Uterus (tissue), 4 donors: Measurements from ENCODE around the gene ST8SIA6. TPM values are rescaled to one million over a fixed set of nuclear protein-coding genes. Genes with fewer than 3 reads are reported as not detected.

Experiments used
- DNase-seq, 2 donors: peaks; one replicate each; pipeline ENCODE4 v3.0.0-alpha.2; 2019 to 2020
- H3K27ac ChIP-seq, 2 donors: fragments of 200-600 bp; sonication (generic); 1 replicate in 1 of 2; 2 replicates in 1 of 2; pipeline ENCODE4 v1.5.1; 2016 to 2018
- H3K27me3 ChIP-seq, 2 donors: fragments of 200-600 bp; sonication (generic); one replicate each; pipeline ENCODE4 v1.5.1; 2018 to 2019; ENCODE audit warnings: control low read depth in 1 of 2
- H3K36me3 ChIP-seq, 2 donors: fragments of 200-600 bp; sonication (generic); one replicate each; pipeline ENCODE4 v1.5.1; 2019; ENCODE audit warnings: control low read depth in 1 of 2
- H3K4me1 ChIP-seq, 2 donors: fragments of 200-600 bp; sonication (generic); one replicate each; pipeline ENCODE4 v1.5.1; 2018 to 2019; ENCODE audit warnings: control low read depth in 1 of 2
- H3K4me3 ChIP-seq, 2 donors: fragments of 200-600 bp; sonication (generic); 1 replicate in 1 of 2; 2 replicates in 1 of 2; pipeline ENCODE4 v1.5.1; 2018 to 2019; ENCODE audit warnings: mild to moderate bottlenecking in 1 of 2
- H3K9me3 ChIP-seq, 2 donors: fragments of 200-600 bp; sonication (generic); one replicate each; pipeline ENCODE4 v1.5.1; 2019; ENCODE audit warnings: control low read depth in 1 of 2
- POLR2A ChIP-seq, 2 donors: fragments of 450-650 bp; IDR thresholded peaks; one replicate each; pipeline ENCODE4 v1.6.1; 2016; ENCODE audit warnings: antibody characterized with exemption in 2 of 2, mild to moderate bottlenecking in 1 of 2, moderate library complexity in 1 of 2
- intact Hi-C: fragments of 100-400 bp; cut with DNase I; formaldehyde crosslinking; loops from one replicate; pipeline ENCODE4 v1.15.1; 2023; ENCODE audit warnings: low total_unique reads
- total RNA-seq, 4 donors: library from RNA; depleted of rRNA in 3 of 4; stranded (reverse); fragments of >200 nt in 3 of 4; gene quantifications; one replicate each; pipeline versions ENCODE4 v1.1.0 to v1.2.4, GENCODE V29; 2014 to 2023
- TF ChIP-seq, protein P1 (sequence below), 4 experiments: fragments of 200-600 bp in 2 of 4; fragments of 450-650 bp in 2 of 4; sonication (generic) in 2 of 4; IDR thresholded peaks; one replicate each; pipeline ENCODE4 v1.5.1; 2016 to 2019; ENCODE audit warnings: antibody characterized with exemption in 4 of 4, mild to moderate bottlenecking in 2 of 4, moderate library complexity in 1 of 4
- donor health status: DM: yes; HTN: yes; CAD: no.

Gene ST8SIA6
- total RNA-seq, 4 donors from 2014 or later: 0.77 to 1.9 (median 1.1) TPM; not detected in 1

DNA sequence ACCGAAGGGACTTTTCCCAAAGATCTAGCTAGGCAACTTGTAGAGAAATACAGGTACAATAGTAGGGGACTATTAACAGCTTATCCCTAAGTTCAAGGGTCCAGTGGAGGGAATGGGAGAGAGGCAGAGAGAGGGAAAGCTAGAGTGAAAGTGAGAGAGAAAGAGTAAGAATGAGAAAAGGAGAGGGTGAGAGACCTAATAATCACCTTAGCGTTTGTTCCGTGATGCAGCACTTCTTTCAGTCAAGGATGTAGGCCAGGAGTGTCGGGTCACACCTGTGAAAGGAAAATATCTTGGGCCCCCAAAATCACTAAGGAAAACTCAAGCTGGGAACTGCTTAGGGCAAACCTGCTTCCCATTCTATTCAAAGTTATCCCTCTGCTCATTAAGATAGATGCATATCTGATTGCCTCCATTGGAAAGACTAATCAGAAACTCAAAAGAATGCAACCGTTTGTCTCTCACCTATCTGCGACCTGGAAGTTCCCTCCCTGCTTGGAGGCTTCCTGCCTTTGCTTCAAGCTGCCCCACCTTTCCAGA, 75.2 kb downstream of the ST8SIA6 start:
- Histone ChIP-seq H3K27me3 (no peaks in the 10 kb centered on the region), H3K9me3 (no peaks in the 10 kb centered on the region), H3K4me3 (no peak overlapping the region), H3K4me1 (no peaks in the 10 kb centered on the region), H3K27ac (no peak overlapping the region), H3K36me3 (no peaks in the 10 kb centered on the region)
- intact Hi-C loops: no loop called here
- TF ChIP-seq POLR2A (IDR thresholded peaks at IDR 0.05): no peak
- TF ChIP-seq, protein P1, sequence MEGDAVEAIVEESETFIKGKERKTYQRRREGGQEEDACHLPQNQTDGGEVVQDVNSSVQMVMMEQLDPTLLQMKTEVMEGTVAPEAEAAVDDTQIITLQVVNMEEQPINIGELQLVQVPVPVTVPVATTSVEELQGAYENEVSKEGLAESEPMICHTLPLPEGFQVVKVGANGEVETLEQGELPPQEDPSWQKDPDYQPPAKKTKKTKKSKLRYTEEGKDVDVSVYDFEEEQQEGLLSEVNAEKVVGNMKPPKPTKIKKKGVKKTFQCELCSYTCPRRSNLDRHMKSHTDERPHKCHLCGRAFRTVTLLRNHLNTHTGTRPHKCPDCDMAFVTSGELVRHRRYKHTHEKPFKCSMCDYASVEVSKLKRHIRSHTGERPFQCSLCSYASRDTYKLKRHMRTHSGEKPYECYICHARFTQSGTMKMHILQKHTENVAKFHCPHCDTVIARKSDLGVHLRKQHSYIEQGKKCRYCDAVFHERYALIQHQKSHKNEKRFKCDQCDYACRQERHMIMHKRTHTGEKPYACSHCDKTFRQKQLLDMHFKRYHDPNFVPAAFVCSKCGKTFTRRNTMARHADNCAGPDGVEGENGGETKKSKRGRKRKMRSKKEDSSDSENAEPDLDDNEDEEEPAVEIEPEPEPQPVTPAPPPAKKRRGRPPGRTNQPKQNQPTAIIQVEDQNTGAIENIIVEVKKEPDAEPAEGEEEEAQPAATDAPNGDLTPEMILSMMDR (IDR thresholded peaks at IDR 0.05): no peak
- no peak for DNase-seq

DNA sequence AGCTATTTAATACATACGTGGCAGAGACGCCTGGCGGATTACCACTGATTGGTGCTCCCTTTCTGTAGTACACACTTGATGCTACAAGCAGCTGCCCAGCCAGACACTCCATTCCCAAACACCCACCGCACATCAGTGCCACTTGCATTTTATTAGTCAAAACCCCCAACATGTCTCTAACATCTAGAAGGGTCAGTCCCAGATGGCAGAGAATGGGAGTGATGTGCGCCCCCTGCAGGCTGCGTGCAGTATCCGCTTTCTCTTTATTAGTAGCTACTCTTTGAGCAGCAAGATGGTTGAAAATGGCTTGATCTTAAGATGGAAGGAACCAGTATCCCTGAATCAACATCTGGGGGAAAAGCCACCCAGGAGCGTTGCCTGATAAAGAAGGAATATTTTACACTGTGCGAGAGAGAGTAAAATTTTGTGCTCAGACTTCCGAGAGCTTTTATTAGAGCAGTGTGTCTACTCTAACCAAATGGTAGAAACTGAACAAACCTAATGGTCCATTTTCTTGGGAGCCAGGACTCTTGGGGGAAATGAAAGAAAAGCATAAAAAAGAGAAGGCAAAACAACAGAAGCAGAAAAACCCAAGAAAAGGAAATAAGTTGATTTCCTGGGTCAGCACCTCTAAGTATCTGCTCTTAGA, 78.3 kb downstream of the ST8SIA6 start:
- DNase-seq: no peak
- no peaks in the 10 kb centered on the region for H3K36me3 ChIP-seq
- TF ChIP-seq POLR2A (IDR thresholded peaks at IDR 0.05): no peak
- TF ChIP-seq, protein P1 (IDR thresholded peaks at IDR 0.05): no peak
- intact Hi-C loops: no loop called here
- H3K9me3 ChIP-seq: no peaks in the 10 kb centered on the region
- H3K27ac ChIP-seq: no peak overlapping the region
- H3K27me3 ChIP-seq: no peaks in the 10 kb centered on the region
- H3K4me1 ChIP-seq: no peaks in the 10 kb centered on the region
- no peak overlapping the region for H3K4me3 ChIP-seq

DNA sequence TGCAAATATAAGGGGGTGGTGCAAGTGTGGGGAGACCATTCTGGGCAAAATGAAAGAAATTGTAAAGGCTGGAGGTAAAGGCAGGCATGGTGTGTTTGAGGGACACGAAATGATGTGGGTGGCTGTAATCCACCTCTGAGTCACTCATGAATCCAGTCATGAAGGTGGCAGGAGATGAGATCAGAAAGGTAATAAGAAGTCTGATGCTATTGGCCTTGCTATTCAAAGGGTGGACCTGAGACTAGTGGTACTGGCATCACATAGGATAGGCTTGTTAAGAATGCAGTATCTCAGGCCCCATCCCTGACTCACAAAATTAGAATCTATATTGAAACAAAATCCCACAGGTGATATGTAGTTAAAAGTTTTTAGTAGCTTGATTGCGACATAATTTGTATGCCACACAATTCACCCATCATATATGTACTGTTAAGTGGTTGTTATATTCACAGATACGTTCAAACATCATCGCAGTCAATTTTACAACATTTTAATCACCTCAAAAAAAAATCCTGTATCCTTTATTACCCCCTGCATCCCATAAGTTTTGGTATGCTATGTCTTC, 85.6 kb downstream of the ST8SIA6 start:
- no peaks in the 10 kb centered on the region for H3K36me3 ChIP-seq
- H3K9me3 ChIP-seq: no peaks in the 10 kb centered on the region
- no peaks in the 10 kb centered on the region for H3K27me3 ChIP-seq
- H3K27ac ChIP-seq: no peak overlapping the region
- no peak for DNase-seq
- no peak overlapping the region for H3K4me3 ChIP-seq
- TF ChIP-seq, protein P1 (IDR thresholded peaks at IDR 0.05): no peak
- no peak for TF ChIP-seq POLR2A (IDR thresholded peaks at IDR 0.05)
- H3K4me1 ChIP-seq: no peaks in the 10 kb centered on the region
- intact Hi-C loops: no loop called here

DNA sequence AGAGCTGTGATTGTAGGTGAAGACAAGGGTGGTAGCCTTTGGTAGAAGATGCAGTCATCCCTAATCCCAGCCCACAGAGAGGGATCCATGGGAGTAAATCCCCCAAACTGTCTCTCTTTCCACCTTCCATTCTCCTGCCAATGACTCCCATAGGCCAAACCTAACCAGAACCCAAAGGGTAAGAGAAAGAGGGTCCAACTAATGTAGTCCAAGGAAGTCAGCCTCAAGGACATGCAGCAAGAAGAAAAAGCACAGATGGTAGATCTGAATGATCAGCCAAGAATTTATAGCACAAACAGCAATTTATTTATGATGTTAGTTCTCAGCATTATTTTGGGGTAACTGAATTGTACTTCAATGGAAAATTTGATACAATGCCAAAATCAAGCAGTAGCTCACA, 87.7 kb downstream of the ST8SIA6 start:
- intact Hi-C loops: no loop called here

DNA sequence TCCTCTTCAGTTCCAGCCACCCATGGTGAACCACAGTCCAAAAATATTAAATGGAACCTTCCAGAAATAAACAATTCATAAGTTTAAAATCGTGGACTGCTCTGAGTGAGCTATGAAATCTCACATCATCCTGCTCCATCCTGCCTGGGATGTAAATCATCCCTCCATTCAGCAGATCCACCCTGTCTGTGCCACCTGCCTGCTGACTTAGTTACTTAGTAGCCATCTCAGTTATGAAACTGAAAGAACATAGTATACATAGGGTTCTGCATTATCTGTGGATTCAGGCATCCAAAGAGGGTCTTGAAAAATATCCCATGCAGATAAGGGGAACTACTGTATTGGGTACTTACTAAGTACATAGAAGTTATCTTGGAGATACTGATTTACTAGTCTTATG, 89.0 kb downstream of the ST8SIA6 start:
- no peak for DNase-seq
- intact Hi-C loops: no loop called here
- Histone ChIP-seq H3K4me3 (no peak overlapping the region), H3K36me3 (no peaks in the 10 kb centered on the region), H3K4me1 (no peaks in the 10 kb centered on the region), H3K9me3 (no peaks in the 10 kb centered on the region), H3K27ac (no peak overlapping the region), H3K27me3 (no peaks in the 10 kb centered on the region)
- TF ChIP-seq, protein P1 (IDR thresholded peaks at IDR 0.05): no peak
- no peak for TF ChIP-seq POLR2A (IDR thresholded peaks at IDR 0.05)

More for the DNA sequence above, 87.7 kb downstream of the ST8SIA6 start:
- no peak for DNase-seq
- H3K9me3 ChIP-seq: no peaks in the 10 kb centered on the region
- H3K4me1 ChIP-seq: no peaks in the 10 kb centered on the region
- TF ChIP-seq, protein P1 (IDR thresholded peaks at IDR 0.05): no peak
- TF ChIP-seq POLR2A (IDR thresholded peaks at IDR 0.05): no peak
- H3K4me3 ChIP-seq: no peak overlapping the region
- H3K27me3 ChIP-seq: no peaks in the 10 kb centered on the region
- no peak overlapping the region for H3K27ac ChIP-seq
- no peaks in the 10 kb centered on the region for H3K36me3 ChIP-seq
